Measurements from ENCODE around the gene ACIN1. TPM values are rescaled to one million over a fixed set of nuclear protein-coding genes. Genes with fewer than 3 reads are reported as not detected.

The ACIN1 gene
- total and polyA plus RNA-seq, 2 of the 8 experiments (the other 6 are each of a cell fraction or from before 2014, with no cell fraction given) = 132 to 233 TPM

- no peak overlapping the region for H3K27ac ChIP-seq (ENCODE audit: low read depth, low read length)
- ChIA-PET POLR2A (ENCODE audit: partially characterized antibody) (interaction anchor here (2.2 to 3.0 kb wide), 2 partner anchors 9 to 32 kb away, joined by 12 to 14 read pairs; partner anchors contain the start of genes ACIN1 and C14orf119), CTCF (ENCODE audit: partially characterized antibody) (interaction anchor here (1.4 kb wide), 2 partner anchors 10 to 33 kb away, joined by 4 to 7 read pairs; no protein-coding TSS in a partner anchor)
- no peak overlapping the region for H2BK20ac ChIP-seq (ENCODE audit: low read length)
- H2AK5ac ChIP-seq (ENCODE audit: low read depth, low read length) = no peak overlapping the region
- no peaks in the 10 kb centered on the region for H3K23me2 ChIP-seq (ENCODE audit: low read depth, low read length)
- no peak overlapping the region for H2BK15ac ChIP-seq (ENCODE audit: low read length)
- FAIRE-seq = no peak
- no peaks in the 10 kb centered on the region; the same call in 1 of the 2 replicates for H3K79me1 ChIP-seq (ENCODE audit: low read depth, low read length)
- peaks cover 0 to 1% of the 10 kb centered on the region in 2 experiments; a peak in 1 of 4 replicates for H3K79me2 ChIP-seq (ENCODE audit: control insufficient read depth in 1 of 2, insufficient read depth in 2 of 2, low read length in 2 of 2)
- H2BK12ac ChIP-seq (ENCODE audit: low read depth, low read length) = no peak overlapping the region
- no peak overlapping the region for H3K23ac ChIP-seq (ENCODE audit: insufficient read length)
- no peak overlapping the region for H3K14ac ChIP-seq (ENCODE audit: insufficient read length)
- H2BK5ac ChIP-seq (ENCODE audit: low read depth, low read length) = no peak overlapping the region
- H3K4me3 ChIP-seq (ENCODE audit: extremely low read depth in 1 of 4, insufficient read depth in 2 of 4, low read depth in 3 of 4, low read length in 4 of 4) = no peak overlapping the region
- H3K4ac ChIP-seq (replicated peaks; ENCODE audit: insufficient read length, low read depth, low read length) = no peak overlapping the region
- peaks cover 0 to 5% (median 0%) of the 10 kb centered on the region in 4 experiments; a peak in 2 of 8 replicates for H3K36me3 ChIP-seq (ENCODE audit: control insufficient read depth in 2 of 4, insufficient read depth in 4 of 4, low read length in 3 of 4)
- no peak overlapping the region for H3K18ac ChIP-seq (ENCODE audit: extremely low read depth, low read length)
- H3K4me1 ChIP-seq (replicated peaks in 1 of 4; ENCODE audit: control insufficient read depth in 3 of 4, insufficient read depth in 4 of 4, low read length in 3 of 4) = peaks cover 6 to 15% (median 9%) of the 10 kb centered on the region in 4 experiments; a peak in 4 of 7 replicates
- 95% methylated on average over 4 of the region's 4 CpGs; no CpG with 5 or more reads in 1 of the 2 experiments for WGBS, 2 experiments (ENCODE audit: extremely low coverage in 1 of 2, insufficient coverage in 1 of 2, insufficient read length in 1 of 2, insufficient replicate concordance in 2 of 2, low coverage in 1 of 2, low lambda C conversion rate in 2 of 2, missing lambda C conversion rate in 1 of 2)
- TF ChIP-seq TCF12 (IDR thresholded peaks at IDR 0.05; ENCODE audit: low read depth, low read length) (no peak), SUZ12 (IDR thresholded peaks at IDR 0.05; ENCODE audit: low read length) (no peak), SP2 (IDR thresholded peaks at IDR 0.05; ENCODE audit: low read length) (no peak)
- no peak overlapping the region for H3K4me2 ChIP-seq (ENCODE audit: insufficient read depth in 1 of 2, low read depth in 2 of 2, low read length in 2 of 2)
- no peak overlapping the region for H2AFZ ChIP-seq (ENCODE audit: low read length)
- no peak overlapping the region for H4K8ac ChIP-seq (ENCODE audit: extremely low read depth, insufficient read depth, low read length)
- H3K27me3 ChIP-seq (replicated peaks in 1 of 4; ENCODE audit: control insufficient read depth in 3 of 4, extremely low read depth in 1 of 4, insufficient read depth in 3 of 4, low read length in 3 of 4) = no peaks in the 10 kb centered on the region; a peak in 2 of 7 replicates
- H3K9me3 ChIP-seq (ENCODE audit: insufficient read depth in 2 of 2, low read depth in 1 of 2, low read length in 1 of 2) = peaks cover 2 to 3% of the 10 kb centered on the region in 2 experiments; a peak in 2 of 4 replicates
- H4K20me1 ChIP-seq (replicated peaks in 1 of 2; ENCODE audit: control insufficient read depth in 1 of 2, insufficient read depth in 2 of 2, low read length in 2 of 2) = no peaks in the 10 kb centered on the region
- no peak overlapping the region for H3K56ac ChIP-seq (replicated peaks; ENCODE audit: insufficient read length, low read depth, low read length)
- H4K5ac ChIP-seq (ENCODE audit: insufficient read length, low read depth, low read length) = no peak overlapping the region
- H2BK120ac ChIP-seq (replicated peaks; ENCODE audit: low read depth, low read length) = no peak overlapping the region
- H4K91ac ChIP-seq (replicated peaks; ENCODE audit: insufficient read length, low read length) = no peak overlapping the region
- DNase-seq (ENCODE audit: low read depth in 1 of 2, low spot score in 2 of 2) = no peak
- H3K9ac ChIP-seq (replicated peaks in 1 of 4; ENCODE audit: extremely low read depth in 1 of 4, low read depth in 3 of 4, low read length in 3 of 4) = no peak overlapping the region
These were observed 8.6 kb upstream of the ACIN1 start for GRCh38 chr14:23103581-23103980.
